ENCODE data around the gene GTPBP1. TPM values are rescaled to one million over a fixed set of nuclear protein-coding genes. Genes with fewer than 3 reads are reported as not detected.

GTPBP1 gene
- total and polyA plus RNA-seq, 2 of the 13 experiments (the other 11 are each of a cell fraction or from before 2014, with no cell fraction given): 22.3 to 27.0 TPM

DNA sequence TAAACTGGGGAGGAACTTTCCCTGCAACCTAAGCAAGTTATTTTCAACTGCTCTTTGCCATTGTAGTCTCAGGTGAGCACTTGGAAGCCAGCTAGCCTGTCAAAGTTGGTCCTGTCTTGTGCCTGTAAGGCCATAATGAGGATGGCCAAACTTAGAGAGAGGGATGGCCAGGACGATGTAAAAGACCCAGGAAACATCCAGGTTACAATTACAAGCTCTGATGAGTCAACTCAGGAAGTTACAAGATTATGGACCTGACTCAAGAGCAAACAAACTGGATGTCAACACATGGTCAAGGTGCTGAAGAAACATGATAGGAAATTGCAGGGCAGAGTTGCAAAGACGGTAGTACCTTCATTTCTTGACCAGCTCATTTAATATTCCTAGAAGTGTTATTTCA is 1.6 kb downstream of the GTPBP1 start (continued):
- TF ChIP-seq TARDBP (CRISPR knock-in tag; IDR thresholded peaks at IDR 0.05) (no peak; the same call in 1 of the 2 replicates), SMARCE1 (IDR thresholded peaks at IDR 0.05; ENCODE audit: borderline replicate concordance) (no peak), ZSCAN22 (CRISPR knock-in tag; IDR thresholded peaks at IDR 0.05) (no peak), YEATS4 (CRISPR knock-in tag; IDR thresholded peaks at IDR 0.05; ENCODE audit: borderline replicate concordance) (no peak), POLR2A (IDR thresholded peaks at IDR 0.05; ENCODE audit: insufficient read depth in 1 of 2, low read depth in 2 of 2, low read length in 2 of 2) (no peak), CENPT (CRISPR knock-in tag; IDR thresholded peaks at IDR 0.05; ENCODE audit: low read depth) (no peak), JUND (CRISPR knock-in tag; IDR thresholded peaks at IDR 0.05) (peak; percentile 87), SP140L (CRISPR knock-in tag; IDR thresholded peaks at IDR 0.05; ENCODE audit: borderline replicate concordance) (no peak), RBM39 (IDR thresholded peaks at IDR 0.05; ENCODE audit: low read depth, low read length, poor library complexity, severe bottlenecking) (no peak), ZBTB1 (CRISPR knock-in tag; IDR thresholded peaks at IDR 0.05; ENCODE audit: borderline replicate concordance) (no peak), ZNF138 (CRISPR knock-in tag; IDR thresholded peaks at IDR 0.05; ENCODE audit: low read depth) (no peak), ZNF879 (CRISPR knock-in tag; IDR thresholded peaks at IDR 0.05) (no peak), ZNF224 (CRISPR knock-in tag; IDR thresholded peaks at IDR 0.05) (no peak), MED13 (CRISPR knock-in tag; IDR thresholded peaks at IDR 0.05) (no peak), ISL2 (CRISPR knock-in tag; IDR thresholded peaks at IDR 0.05) (no peak), ZNF792 (CRISPR knock-in tag; IDR thresholded peaks at IDR 0.05) (peak; percentile 35; the same call in 1 of the 2 replicates), ZFP90 (CRISPR knock-in tag; IDR thresholded peaks at IDR 0.05; ENCODE audit: borderline replicate concordance) (no peak), MTA1 (CRISPR knock-in tag; IDR thresholded peaks at IDR 0.05; ENCODE audit: borderline replicate concordance) (no peak), ZNF782 (CRISPR knock-in tag; IDR thresholded peaks at IDR 0.05; ENCODE audit: borderline replicate concordance) (no peak), MYNN (CRISPR knock-in tag; IDR thresholded peaks at IDR 0.05; ENCODE audit: low read depth) (no peak), SOX5 (CRISPR knock-in tag; IDR thresholded peaks at IDR 0.05; ENCODE audit: borderline replicate concordance) (peak; percentile 59; the same call in 1 of the 2 replicates), KAT8 (CRISPR knock-in tag; IDR thresholded peaks at IDR 0.05) (peak; percentile 42; the same call in 1 of the 2 replicates), ZNF256 (CRISPR knock-in tag; conservative IDR thresholded peaks at IDR 0.05) (no peak), SIX1 (CRISPR knock-in tag; IDR thresholded peaks at IDR 0.05; ENCODE audit: borderline replicate concordance) (peak; percentile 68; the same call in 1 of the 2 replicates), GATAD1 (CRISPR knock-in tag; IDR thresholded peaks at IDR 0.05) (peak; percentile 58; the same call in 1 of the 2 replicates), MYC (CRISPR knock-in tag; IDR thresholded peaks at IDR 0.05; ENCODE audit: borderline replicate concordance) (no peak)
- TF ChIP-seq, protein P1, sequence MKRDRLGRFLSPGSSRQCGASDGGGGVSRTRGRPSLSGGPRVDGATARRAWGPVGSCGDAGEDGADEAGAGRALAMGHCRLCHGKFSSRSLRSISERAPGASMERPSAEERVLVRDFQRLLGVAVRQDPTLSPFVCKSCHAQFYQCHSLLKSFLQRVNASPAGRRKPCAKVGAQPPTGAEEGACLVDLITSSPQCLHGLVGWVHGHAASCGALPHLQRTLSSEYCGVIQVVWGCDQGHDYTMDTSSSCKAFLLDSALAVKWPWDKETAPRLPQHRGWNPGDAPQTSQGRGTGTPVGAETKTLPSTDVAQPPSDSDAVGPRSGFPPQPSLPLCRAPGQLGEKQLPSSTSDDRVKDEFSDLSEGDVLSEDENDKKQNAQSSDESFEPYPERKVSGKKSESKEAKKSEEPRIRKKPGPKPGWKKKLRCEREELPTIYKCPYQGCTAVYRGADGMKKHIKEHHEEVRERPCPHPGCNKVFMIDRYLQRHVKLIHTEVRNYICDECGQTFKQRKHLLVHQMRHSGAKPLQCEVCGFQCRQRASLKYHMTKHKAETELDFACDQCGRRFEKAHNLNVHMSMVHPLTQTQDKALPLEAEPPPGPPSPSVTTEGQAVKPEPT (CRISPR knock-in tag; IDR thresholded peaks at IDR 0.05; ENCODE audit: low read depth): no peak
- TF ChIP-seq, protein P2, sequence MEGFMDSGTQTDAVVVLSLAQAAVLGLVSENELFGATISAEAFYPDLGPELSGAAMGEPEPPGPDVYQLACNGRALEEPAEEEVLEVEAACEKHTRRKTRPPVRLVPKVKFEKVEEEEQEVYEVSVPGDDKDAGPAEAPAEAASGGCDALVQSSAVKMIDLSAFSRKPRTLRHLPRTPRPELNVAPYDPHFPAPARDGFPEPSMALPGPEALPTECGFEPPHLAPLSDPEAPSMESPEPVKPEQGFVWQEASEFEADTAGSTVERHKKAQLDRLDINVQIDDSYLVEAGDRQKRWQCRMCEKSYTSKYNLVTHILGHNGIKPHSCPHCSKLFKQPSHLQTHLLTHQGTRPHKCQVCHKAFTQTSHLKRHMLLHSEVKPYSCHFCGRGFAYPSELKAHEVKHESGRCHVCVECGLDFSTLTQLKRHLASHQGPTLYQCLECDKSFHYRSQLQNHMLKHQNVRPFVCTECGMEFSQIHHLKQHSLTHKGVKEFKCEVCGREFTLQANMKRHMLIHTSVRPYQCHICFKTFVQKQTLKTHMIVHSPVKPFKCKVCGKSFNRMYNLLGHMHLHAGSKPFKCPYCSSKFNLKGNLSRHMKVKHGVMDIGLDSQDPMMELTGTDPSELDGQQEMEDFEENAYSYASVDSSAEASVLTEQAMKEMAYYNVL (CRISPR knock-in tag; IDR thresholded peaks at IDR 0.05; ENCODE audit: borderline replicate concordance): peak; percentile 64; the same call in 1 of the 2 replicates
- TF ChIP-seq, protein P3, sequence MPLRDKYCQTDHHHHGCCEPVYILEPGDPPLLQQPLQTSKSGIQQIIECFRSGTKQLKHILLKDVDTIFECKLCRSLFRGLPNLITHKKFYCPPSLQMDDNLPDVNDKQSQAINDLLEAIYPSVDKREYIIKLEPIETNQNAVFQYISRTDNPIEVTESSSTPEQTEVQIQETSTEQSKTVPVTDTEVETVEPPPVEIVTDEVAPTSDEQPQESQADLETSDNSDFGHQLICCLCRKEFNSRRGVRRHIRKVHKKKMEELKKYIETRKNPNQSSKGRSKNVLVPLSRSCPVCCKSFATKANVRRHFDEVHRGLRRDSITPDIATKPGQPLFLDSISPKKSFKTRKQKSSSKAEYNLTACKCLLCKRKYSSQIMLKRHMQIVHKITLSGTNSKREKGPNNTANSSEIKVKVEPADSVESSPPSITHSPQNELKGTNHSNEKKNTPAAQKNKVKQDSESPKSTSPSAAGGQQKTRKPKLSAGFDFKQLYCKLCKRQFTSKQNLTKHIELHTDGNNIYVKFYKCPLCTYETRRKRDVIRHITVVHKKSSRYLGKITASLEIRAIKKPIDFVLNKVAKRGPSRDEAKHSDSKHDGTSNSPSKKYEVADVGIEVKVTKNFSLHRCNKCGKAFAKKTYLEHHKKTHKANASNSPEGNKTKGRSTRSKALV (CRISPR knock-in tag; IDR thresholded peaks at IDR 0.05): no peak
